ENCODE data around the gene ITPA. TPM values are rescaled to one million over a fixed set of nuclear protein-coding genes. Genes with fewer than 3 reads are reported as not detected.

ITPA gene
- polyA plus RNA-seq, 1 experiment: 25.2 TPM

GRCh38 chr20:3227936-3228749 is 18.8 kb downstream of the ITPA start:
- no peak for DNase-seq (ENCODE audit: low read depth, low spot score)
- no peaks in the 10 kb centered on the region for H3K27me3 ChIP-seq (ENCODE audit: control insufficient read depth, insufficient read depth, low read length)
- no peak overlapping the region for H3K4me3 ChIP-seq (ENCODE audit: low read depth, low read length)
- no peak overlapping the region for H3K27ac ChIP-seq (ENCODE audit: low read depth, low read length)
- POLR2A ChIA-PET: no interaction called here
- no peak for TF ChIP-seq CTCF (IDR thresholded peaks at IDR 0.05; ENCODE audit: low read depth, low read length)
- no peaks in the 10 kb centered on the region; the same call in 1 of the 2 replicates for H3K9me3 ChIP-seq (ENCODE audit: control insufficient read depth, insufficient read depth, low read length)
- CTCF ChIA-PET: interaction anchor here (1.3 kb wide), 1 partner anchor 10 kb away, joined by 9 read pairs; no protein-coding TSS in a partner anchor

- H3K4me3 ChIP-seq (ENCODE audit: low read depth, low read length): no peak overlapping the region
- H3K9me3 ChIP-seq (ENCODE audit: control insufficient read depth, insufficient read depth, low read length): no peaks in the 10 kb centered on the region; the same call in 1 of the 2 replicates
- CTCF ChIA-PET: no interaction called here
- no peak overlapping the region for H3K27ac ChIP-seq (ENCODE audit: low read depth, low read length)
- POLR2A ChIA-PET: no interaction called here
- DNase-seq (ENCODE audit: low read depth, low spot score): no peak
- H3K27me3 ChIP-seq (ENCODE audit: control insufficient read depth, insufficient read depth, low read length): no peaks in the 10 kb centered on the region
- no peak for TF ChIP-seq CTCF (IDR thresholded peaks at IDR 0.05; ENCODE audit: low read depth, low read length)
Observed at GRCh38 chr20:3228750-3229032, 19.4 kb downstream of the ITPA start.

- no peaks in the 10 kb centered on the region; the same call in 1 of the 2 replicates for H3K9me3 ChIP-seq (ENCODE audit: control insufficient read depth, insufficient read depth, low read length)
- no peak for DNase-seq (ENCODE audit: low read depth, low spot score)
- ChIA-PET CTCF (no interaction called here), POLR2A (no interaction called here)
- H3K27me3 ChIP-seq (ENCODE audit: control insufficient read depth, insufficient read depth, low read length): no peaks in the 10 kb centered on the region
- no peak overlapping the region for H3K27ac ChIP-seq (ENCODE audit: low read depth, low read length)
- no peak overlapping the region for H3K4me3 ChIP-seq (ENCODE audit: low read depth, low read length)
- no peak for TF ChIP-seq CTCF (IDR thresholded peaks at IDR 0.05; ENCODE audit: low read depth, low read length)
Observed at GRCh38 chr20:3229158-3229557, 19.9 kb downstream of the ITPA start.

- no peak overlapping the region for H3K27ac ChIP-seq (ENCODE audit: low read depth, low read length)
- TF ChIP-seq CTCF (IDR thresholded peaks at IDR 0.05; ENCODE audit: low read depth, low read length): no peak
- POLR2A ChIA-PET: no interaction called here
- no peaks in the 10 kb centered on the region; the same call in 1 of the 2 replicates for H3K9me3 ChIP-seq (ENCODE audit: control insufficient read depth, insufficient read depth, low read length)
- no peak overlapping the region for H3K4me3 ChIP-seq (ENCODE audit: low read depth, low read length)
- H3K27me3 ChIP-seq (ENCODE audit: control insufficient read depth, insufficient read depth, low read length): peaks cover 3% of the 10 kb centered on the region
- CTCF ChIA-PET: no interaction called here
- no peak for DNase-seq (ENCODE audit: low read depth, low spot score)
Observed at GRCh38 chr20:3229798-3230197, 20.5 kb downstream of the ITPA start.

- Histone ChIP-seq H3K27ac (ENCODE audit: low read depth, low read length) (no peak overlapping the region), H3K27me3 (ENCODE audit: control insufficient read depth, insufficient read depth, low read length) (peaks cover 9% of the 10 kb centered on the region), H3K9me3 (ENCODE audit: control insufficient read depth, insufficient read depth, low read length) (no peaks in the 10 kb centered on the region; the same call in 1 of the 2 replicates), H3K4me3 (ENCODE audit: low read depth, low read length) (no peak overlapping the region)
- ChIA-PET CTCF (no interaction called here), POLR2A (no interaction called here)
- DNase-seq (ENCODE audit: low read depth, low spot score): no peak
- TF ChIP-seq CTCF (IDR thresholded peaks at IDR 0.05; ENCODE audit: low read depth, low read length): no peak
Observed at GRCh38 chr20:3231116-3231515, 21.8 kb downstream of the ITPA start.

All from AG04450 (cell line).